B cell (primary cell): Measurements from ENCODE around the gene ATP8B1. TPM values are rescaled to one million over a fixed set of nuclear protein-coding genes. Genes with fewer than 3 reads are reported as not detected.
A peak's percentile ranks its signal among the peaks of the same experiment; 100 is the strongest.

ENCODE experiments used
- ATAC-seq: fragments of 200-7000 bp; cut with Tn5 transposase; one replicate; pipeline ENCODE4 v1.10.0; 2021; ENCODE audit warnings: low read depth, mild to moderate bottlenecking, moderate number of reproducible peaks, moderate library complexity
- CTCF ChIA-PET: fragments of 350-600 bp; sonication (Branson Sonifier 250); formaldehyde crosslinking; loops from one replicate; lab custom pipeline; 2021; ENCODE audit warnings: antibody characterized with exemption, inconsistent platforms; lab: Charles Lee
- POLR2A ChIA-PET: fragments of 350-600 bp; sonication (Branson Sonifier 250); formaldehyde crosslinking; loops from one replicate; lab custom pipeline; 2021; ENCODE audit warnings: antibody characterized with exemption; lab: Charles Lee
- DNase-seq: peaks from one replicate; pipeline ENCODE4 v3.0.0; 2013
- H2AFZ ChIP-seq: 2 replicates; pipeline ENCODE4 v1.6.1; 2012; ENCODE audit warnings: mild to moderate bottlenecking, low read depth, low read length; ENCODE audit not compliant: insufficient read depth, poor library complexity, severe bottlenecking
- H3K27ac ChIP-seq, 2 donors: 1 replicate in 1 of 2; 2 replicates in 1 of 2; pipeline ENCODE4 v1.5.1; 2012 to 2013; ENCODE audit warnings: low read length in 2 of 2, mild to moderate bottlenecking in 2 of 2, moderate library complexity in 1 of 2
- H3K27me3 ChIP-seq, 4 experiments: fragments of 200-600 bp in 1 of 4; sonication (generic) in 1 of 4; replicated peaks in 1 of 4; 1 replicate in 2 of 4; 2 replicates in 2 of 4; pipeline versions ENCODE4 v1.6.1 to v1.7.0; 2013 to 2016; ENCODE audit warnings: low read length in 3 of 4, mild to moderate bottlenecking in 2 of 4, mixed read lengths in 1 of 4, moderate library complexity in 1 of 4; ENCODE audit not compliant: insufficient read depth in 4 of 4, control insufficient read depth in 3 of 4; ENCODE audit errors: control extremely low read depth in 1 of 4
- H3K36me3 ChIP-seq, 2 experiments: replicated peaks in 1 of 2; 1 replicate in 1 of 2; 2 replicates in 1 of 2; pipeline versions ENCODE4 v1.6.1 to v1.7.1; 2013; ENCODE audit warnings: low read length in 1 of 2; ENCODE audit not compliant: insufficient read depth in 2 of 2, control insufficient read depth in 1 of 2; ENCODE audit errors: control extremely low read depth in 1 of 2, extremely low read depth in 1 of 2
- H3K4me1 ChIP-seq, 2 donors: fragments of 200-600 bp in 1 of 2; sonication (generic) in 1 of 2; 1 replicate in 1 of 2; 2 replicates in 1 of 2; pipeline versions ENCODE4 v1.5.1 to v1.6.1; 2013 to 2017; ENCODE audit warnings: low read length in 2 of 2; ENCODE audit not compliant: control insufficient read depth in 2 of 2, insufficient read depth in 2 of 2
- H3K4me2 ChIP-seq: replicated peaks from 2 replicates; pipeline ENCODE3; 2012; ENCODE audit warnings: mild to moderate bottlenecking, low read depth, low read length; ENCODE audit not compliant: poor library complexity, severe bottlenecking
- H3K4me3 ChIP-seq, 5 experiments: fragments of 200-600 bp in 1 of 5; sonication (generic) in 1 of 5; 1 replicate in 3 of 5; 2 replicates in 2 of 5; pipeline versions ENCODE4 v1.5.1 to v1.7.0; 2011 to 2016; ENCODE audit warnings: low read length in 4 of 5, mild to moderate bottlenecking in 4 of 5, low read depth in 2 of 5, control low read depth in 1 of 5, moderate library complexity in 1 of 5; ENCODE audit not compliant: insufficient read depth in 1 of 5; ENCODE audit errors: control extremely low read depth in 1 of 5, extremely low read depth in 1 of 5
- H3K79me2 ChIP-seq: fragments of 200-600 bp; sonication (generic); one replicate; pipeline ENCODE4 v1.6.0; 2016; ENCODE audit warnings: low read length; ENCODE audit not compliant: control insufficient read depth, insufficient read depth
- H3K9ac ChIP-seq: fragments of 200-600 bp; sonication (generic); 2 replicates; pipeline ENCODE4 v1.6.1; 2017; ENCODE audit warnings: mild to moderate bottlenecking, low read length, moderate library complexity
- H3K9me3 ChIP-seq, 3 donors: one replicate each; pipeline versions ENCODE4 v1.6.1 to v1.7.1; 2013; ENCODE audit warnings: low read length in 2 of 3; ENCODE audit not compliant: control insufficient read depth in 2 of 3, insufficient read depth in 1 of 3; ENCODE audit errors: control extremely low read depth in 1 of 3
- H4K20me1 ChIP-seq: 2 replicates; pipeline ENCODE4 v1.6.0; 2012; ENCODE audit warnings: mild to moderate bottlenecking, low read length; ENCODE audit not compliant: insufficient read depth, control insufficient read depth, poor library complexity, severe bottlenecking
- H3K27ac Mint-ChIP-seq: one replicate; pipeline ENCODE4 v1.8.0; 2021; ENCODE audit warnings: mixed read lengths
- H3K27me3 Mint-ChIP-seq: one replicate; pipeline ENCODE4 v1.8.0; 2021; ENCODE audit warnings: mixed read lengths
- H3K4me1 Mint-ChIP-seq: one replicate; pipeline ENCODE4 v1.8.0; 2021; ENCODE audit warnings: mixed read lengths
- H3K4me3 Mint-ChIP-seq: one replicate; pipeline ENCODE4 v1.8.0; 2021; ENCODE audit warnings: mixed read lengths
- H3K9me3 Mint-ChIP-seq: one replicate; pipeline ENCODE4 v1.8.0; 2022; ENCODE audit warnings: mixed read lengths; ENCODE audit not compliant: insufficient read depth
- CTCF ChIP-seq: fragments of 200-600 bp; IDR thresholded peaks from one replicate; pipeline ENCODE4 v1.8.0; 2022; ENCODE audit warnings: antibody characterized with exemption, mild to moderate bottlenecking
- EZH2 ChIP-seq: IDR thresholded peaks from 2 replicates; pipeline ENCODE4 v1.6.1; 2012; ENCODE audit warnings: borderline replicate concordance, low read depth, mild to moderate bottlenecking, moderate library complexity, low read length; ENCODE audit not compliant: insufficient read depth, poor library complexity, severe bottlenecking
- WGBS: methylation state at CpG from one replicate; pipeline ENCODE4 v1.1.5; 2013; ENCODE audit warnings: missing lambda C conversion rate; ENCODE audit not compliant: insufficient coverage; 5-methylcytosine and 5-hydroxymethylcytosine counted together
- intact Hi-C: fragments of 100-400 bp; cut with micrococcal nuclease; formaldehyde crosslinking; loops from one replicate; pipeline ENCODE4 v1.10.0; 2022
- polyA plus RNA-seq: library from polyadenylated mRNA; depleted of rRNA; stranded (reverse); fragments of >200 nt; gene quantifications from 2 replicates; pipeline ENCODE4 v1.2.3, GENCODE V29; 2012
- total RNA-seq, 2 donors: library from RNA; stranded (reverse); fragments of 120-200 nt in 1 of 2; gene quantifications; 1 replicate in 1 of 2; 2 replicates in 1 of 2; pipeline versions ENCODE4 v1.2.3 to v1.2.4, GENCODE V29; 2013 to 2022

The ATP8B1 gene
- total and polyA plus RNA-seq, 2 donors (not counting 1 experiment from before 2014, with no cell fraction given), result 0.27 TPM; not detected in 1

GRCh38 chr18:57619876-57620275 lies 183.2 kb downstream of the ATP8B1 start:
- no peak overlapping the region for H3K4me2 ChIP-seq
- intact Hi-C loops, result loop anchor here (2.0 to 10.0 kb wide), 3 partner anchors 33 to 1517 kb away; partner anchors contain the start of genes FECH, SEC11C and WDR7
- H3K9me3 ChIP-seq, result no peaks in the 10 kb centered on the region
- H3K4me3 ChIP-seq, result no peak overlapping the region
- Mint-ChIP-seq H3K27ac (peak overlapping the region; percentile 50), H3K4me3 (peak overlapping the region; percentile 50), H3K27me3 (no peaks in the 10 kb centered on the region), H3K9me3 (no peaks in the 10 kb centered on the region), H3K4me1 (peaks cover 36% of the 10 kb centered on the region)
- H4K20me1 ChIP-seq, result peaks cover 6% of the 10 kb centered on the region
- H3K27ac ChIP-seq, result peak overlapping the region in 1 of 2 donors; percentile 86
- H3K36me3 ChIP-seq, result peaks cover 3 to 19% of the 10 kb centered on the region in 2 experiments
- DNase-seq (no peak), ATAC-seq (no peak)
- 95% methylated on average over 3 of the region's 3 CpGs for WGBS
- H3K9ac ChIP-seq, result no peak overlapping the region
- no peaks in the 10 kb centered on the region for H3K27me3 ChIP-seq
- peaks cover 11 to 24% of the 10 kb centered on the region in 2 donors for H3K4me1 ChIP-seq
- peaks cover 52% of the 10 kb centered on the region for H3K79me2 ChIP-seq
- ChIA-PET POLR2A (no interaction called here), CTCF (no interaction called here)
- H2AFZ ChIP-seq, result no peak overlapping the region
- no peak for TF ChIP-seq EZH2
- TF ChIP-seq CTCF, result no peak

GRCh38 chr18:57618910-57619309 lies 184.2 kb downstream of the ATP8B1 start:
- Mint-ChIP-seq H3K4me3 (no peak overlapping the region), H3K27ac (no peak overlapping the region), H3K27me3 (no peaks in the 10 kb centered on the region), H3K9me3 (no peaks in the 10 kb centered on the region), H3K4me1 (peaks cover 36% of the 10 kb centered on the region)
- H3K79me2 ChIP-seq, result peaks cover 61% of the 10 kb centered on the region
- peaks cover 6% of the 10 kb centered on the region for H4K20me1 ChIP-seq
- ChIA-PET CTCF (interaction anchor here (0.9 to 1.0 kb wide), 2 partner anchors 9 to 503 kb away, joined by 3 read pairs; no protein-coding TSS in a partner anchor), POLR2A (interaction anchor here (0.6 kb wide), 1 partner anchor 128 kb away, joined by 5 read pairs; no protein-coding TSS in a partner anchor)
- ATAC-seq (no peak), DNase-seq (no peak)
- no peaks in the 10 kb centered on the region for H3K27me3 ChIP-seq
- no peak overlapping the region for H3K27ac ChIP-seq
- H3K4me3 ChIP-seq, result no peak overlapping the region
- H3K9ac ChIP-seq, result no peak overlapping the region
- H3K36me3 ChIP-seq, result peaks cover 6 to 26% of the 10 kb centered on the region in 2 experiments
- H3K4me2 ChIP-seq, result no peak overlapping the region
- no peaks in the 10 kb centered on the region for H3K9me3 ChIP-seq
- WGBS, result no CpG with 5 or more reads among the region's 3 CpGs
- TF ChIP-seq EZH2, result no peak
- TF ChIP-seq CTCF, result no peak
- peaks cover 11 to 24% of the 10 kb centered on the region in 2 donors for H3K4me1 ChIP-seq
- intact Hi-C loops, result no loop called here
- H2AFZ ChIP-seq, result no peak overlapping the region
